ENCODE results near the gene FZD1. TPM values are rescaled to one million over a fixed set of nuclear protein-coding genes. Genes with fewer than 3 reads are reported as not detected.
A peak's percentile ranks its signal among the peaks of the same experiment; 100 is the strongest.

The FZD1 gene
- total RNA-seq, 1 experiment from 2014 or later = 3.7 TPM

DNA sequence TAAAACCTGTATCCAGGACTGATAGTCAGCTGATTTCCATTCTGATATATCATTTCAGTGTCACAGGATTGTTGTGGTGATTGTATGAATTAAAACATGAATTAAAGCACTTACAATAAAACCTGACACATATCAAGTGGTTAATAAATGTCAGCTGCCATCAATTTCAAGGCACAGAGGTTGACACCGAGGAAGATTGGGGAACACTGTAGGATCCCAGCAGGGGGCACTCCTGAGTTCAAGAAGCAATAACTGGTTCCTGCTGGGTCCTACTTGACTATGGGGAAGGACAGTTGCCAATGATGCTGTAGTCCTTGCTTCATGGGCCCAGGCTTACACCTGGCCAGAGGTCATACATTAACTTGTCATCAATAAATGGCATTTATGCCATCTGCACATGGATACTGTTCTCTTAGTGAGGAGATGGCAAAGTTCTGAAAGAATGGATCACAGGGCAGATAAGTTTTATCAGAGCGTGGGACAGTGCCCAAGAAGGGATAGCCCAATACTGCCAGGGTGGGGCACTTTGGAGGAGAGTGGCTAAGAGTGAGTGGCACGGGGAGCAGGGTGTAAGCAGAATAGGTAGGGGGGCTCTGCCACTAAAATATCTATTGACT, 24.1 kb downstream of the FZD1 start:
- TF ChIP-seq, protein P1, sequence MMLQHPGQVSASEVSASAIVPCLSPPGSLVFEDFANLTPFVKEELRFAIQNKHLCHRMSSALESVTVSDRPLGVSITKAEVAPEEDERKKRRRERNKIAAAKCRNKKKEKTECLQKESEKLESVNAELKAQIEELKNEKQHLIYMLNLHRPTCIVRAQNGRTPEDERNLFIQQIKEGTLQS (IDR thresholded peaks at IDR 0.05) = no peak
- TF ChIP-seq ZFX (IDR thresholded peaks at IDR 0.05) = no peak
- TF ChIP-seq, protein P2, sequence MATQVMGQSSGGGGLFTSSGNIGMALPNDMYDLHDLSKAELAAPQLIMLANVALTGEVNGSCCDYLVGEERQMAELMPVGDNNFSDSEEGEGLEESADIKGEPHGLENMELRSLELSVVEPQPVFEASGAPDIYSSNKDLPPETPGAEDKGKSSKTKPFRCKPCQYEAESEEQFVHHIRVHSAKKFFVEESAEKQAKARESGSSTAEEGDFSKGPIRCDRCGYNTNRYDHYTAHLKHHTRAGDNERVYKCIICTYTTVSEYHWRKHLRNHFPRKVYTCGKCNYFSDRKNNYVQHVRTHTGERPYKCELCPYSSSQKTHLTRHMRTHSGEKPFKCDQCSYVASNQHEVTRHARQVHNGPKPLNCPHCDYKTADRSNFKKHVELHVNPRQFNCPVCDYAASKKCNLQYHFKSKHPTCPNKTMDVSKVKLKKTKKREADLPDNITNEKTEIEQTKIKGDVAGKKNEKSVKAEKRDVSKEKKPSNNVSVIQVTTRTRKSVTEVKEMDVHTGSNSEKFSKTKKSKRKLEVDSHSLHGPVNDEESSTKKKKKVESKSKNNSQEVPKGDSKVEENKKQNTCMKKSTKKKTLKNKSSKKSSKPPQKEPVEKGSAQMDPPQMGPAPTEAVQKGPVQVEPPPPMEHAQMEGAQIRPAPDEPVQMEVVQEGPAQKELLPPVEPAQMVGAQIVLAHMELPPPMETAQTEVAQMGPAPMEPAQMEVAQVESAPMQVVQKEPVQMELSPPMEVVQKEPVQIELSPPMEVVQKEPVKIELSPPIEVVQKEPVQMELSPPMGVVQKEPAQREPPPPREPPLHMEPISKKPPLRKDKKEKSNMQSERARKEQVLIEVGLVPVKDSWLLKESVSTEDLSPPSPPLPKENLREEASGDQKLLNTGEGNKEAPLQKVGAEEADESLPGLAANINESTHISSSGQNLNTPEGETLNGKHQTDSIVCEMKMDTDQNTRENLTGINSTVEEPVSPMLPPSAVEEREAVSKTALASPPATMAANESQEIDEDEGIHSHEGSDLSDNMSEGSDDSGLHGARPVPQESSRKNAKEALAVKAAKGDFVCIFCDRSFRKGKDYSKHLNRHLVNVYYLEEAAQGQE (IDR thresholded peaks at IDR 0.05; ENCODE audit: low read depth) = no peak
- no peak for TF ChIP-seq POLR2AphosphoS5 (IDR thresholded peaks at IDR 0.05; ENCODE audit: low read depth, low read length)
- TF ChIP-seq ELF1 (IDR thresholded peaks at IDR 0.05; ENCODE audit: borderline replicate concordance, low read depth) = no peak
- TF ChIP-seq, protein P3, sequence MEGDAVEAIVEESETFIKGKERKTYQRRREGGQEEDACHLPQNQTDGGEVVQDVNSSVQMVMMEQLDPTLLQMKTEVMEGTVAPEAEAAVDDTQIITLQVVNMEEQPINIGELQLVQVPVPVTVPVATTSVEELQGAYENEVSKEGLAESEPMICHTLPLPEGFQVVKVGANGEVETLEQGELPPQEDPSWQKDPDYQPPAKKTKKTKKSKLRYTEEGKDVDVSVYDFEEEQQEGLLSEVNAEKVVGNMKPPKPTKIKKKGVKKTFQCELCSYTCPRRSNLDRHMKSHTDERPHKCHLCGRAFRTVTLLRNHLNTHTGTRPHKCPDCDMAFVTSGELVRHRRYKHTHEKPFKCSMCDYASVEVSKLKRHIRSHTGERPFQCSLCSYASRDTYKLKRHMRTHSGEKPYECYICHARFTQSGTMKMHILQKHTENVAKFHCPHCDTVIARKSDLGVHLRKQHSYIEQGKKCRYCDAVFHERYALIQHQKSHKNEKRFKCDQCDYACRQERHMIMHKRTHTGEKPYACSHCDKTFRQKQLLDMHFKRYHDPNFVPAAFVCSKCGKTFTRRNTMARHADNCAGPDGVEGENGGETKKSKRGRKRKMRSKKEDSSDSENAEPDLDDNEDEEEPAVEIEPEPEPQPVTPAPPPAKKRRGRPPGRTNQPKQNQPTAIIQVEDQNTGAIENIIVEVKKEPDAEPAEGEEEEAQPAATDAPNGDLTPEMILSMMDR (IDR thresholded peaks at IDR 0.05 in 2 of 3, conservative IDR thresholded peaks at IDR 0.05 in 1 of 3; ENCODE audit: borderline replicate concordance in 1 of 3, insufficient read depth in 1 of 3, low read depth in 2 of 3, low read length in 2 of 3) = peak; percentile 27 to 69 (median 55); a peak in 5 of 6 replicates
- TF ChIP-seq POLR2A (IDR thresholded peaks at IDR 0.05; ENCODE audit: borderline replicate concordance, extremely low read depth, insufficient read depth, insufficient read length) = no peak
- peak; percentile 56 for TF ChIP-seq RAD21 (IDR thresholded peaks at IDR 0.05; ENCODE audit: low read depth)
- TF ChIP-seq JUND (IDR thresholded peaks at IDR 0.05) = no peak
- TF ChIP-seq, protein P4, sequence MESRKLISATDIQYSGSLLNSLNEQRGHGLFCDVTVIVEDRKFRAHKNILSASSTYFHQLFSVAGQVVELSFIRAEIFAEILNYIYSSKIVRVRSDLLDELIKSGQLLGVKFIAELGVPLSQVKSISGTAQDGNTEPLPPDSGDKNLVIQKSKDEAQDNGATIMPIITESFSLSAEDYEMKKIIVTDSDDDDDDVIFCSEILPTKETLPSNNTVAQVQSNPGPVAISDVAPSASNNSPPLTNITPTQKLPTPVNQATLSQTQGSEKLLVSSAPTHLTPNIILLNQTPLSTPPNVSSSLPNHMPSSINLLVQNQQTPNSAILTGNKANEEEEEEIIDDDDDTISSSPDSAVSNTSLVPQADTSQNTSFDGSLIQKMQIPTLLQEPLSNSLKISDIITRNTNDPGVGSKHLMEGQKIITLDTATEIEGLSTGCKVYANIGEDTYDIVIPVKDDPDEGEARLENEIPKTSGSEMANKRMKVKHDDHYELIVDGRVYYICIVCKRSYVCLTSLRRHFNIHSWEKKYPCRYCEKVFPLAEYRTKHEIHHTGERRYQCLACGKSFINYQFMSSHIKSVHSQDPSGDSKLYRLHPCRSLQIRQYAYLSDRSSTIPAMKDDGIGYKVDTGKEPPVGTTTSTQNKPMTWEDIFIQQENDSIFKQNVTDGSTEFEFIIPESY (IDR thresholded peaks at IDR 0.05; ENCODE audit: extremely low read depth, insufficient replicate concordance, low read length) = no peak
- TF ChIP-seq ZNF274 (IDR thresholded peaks at IDR 0.05; ENCODE audit: low read depth, low read length) = no peak
- TF ChIP-seq SIN3A (IDR thresholded peaks at IDR 0.05; ENCODE audit: low read depth) = no peak
- no TSS peak for BruUV-seq (replicated peaks)

More for the DNA sequence above, 24.1 kb downstream of the FZD1 start:
- no peaks in the 10 kb centered on the region for H3K79me2 ChIP-seq (ENCODE audit: insufficient read depth, low read length)
- no peaks in the 10 kb centered on the region for H3K36me3 ChIP-seq (ENCODE audit: control insufficient read depth in 1 of 2, insufficient read depth in 2 of 2, low read length in 2 of 2)
- no peaks in the 10 kb centered on the region for H3K4me1 ChIP-seq (ENCODE audit: control insufficient read depth in 1 of 2, insufficient read depth in 2 of 2, low read length in 2 of 2)
- peak; percentile 27 for DNase-seq (ENCODE audit: low read depth, low spot score)
- ATAC-seq = peak; percentile 84
- no peak overlapping the region for H3K4me3 ChIP-seq (replicated peaks in 1 of 2; ENCODE audit: low read depth in 1 of 2, low read length in 2 of 2)
- intact Hi-C loops (cut with micrococcal nuclease) = loop anchor here (5.0 to 10.0 kb wide), 2 partner anchors 349 to 496 kb away; no protein-coding TSS in a partner anchor
- no peak overlapping the region for H2AFZ ChIP-seq (ENCODE audit: low read depth, low read length, poor library complexity, severe bottlenecking)
- H3K9ac ChIP-seq (ENCODE audit: low read length) = no peak overlapping the region
- H3K9me2 ChIP-seq (ENCODE audit: insufficient read depth) = no peaks in the 10 kb centered on the region
- H3K27me3 ChIP-seq (ENCODE audit: insufficient read depth, low read length) = peaks cover 7% of the 10 kb centered on the region; the same call in 1 of the 2 replicates
- POLR2A ChIA-PET = no interaction called here
- H3K4me2 ChIP-seq (ENCODE audit: low read length) = no peak overlapping the region
- H3K9me3 ChIP-seq (ENCODE audit: control insufficient read depth in 1 of 2, insufficient read depth in 1 of 2, low read depth in 1 of 2, low read length in 2 of 2) = no peaks in the 10 kb centered on the region
- RAD21 ChIA-PET (ENCODE audit: low non-redundant PET in 1 of 2, low total read pairs in 2 of 2, uncharacterized antibody in 2 of 2, unreplicated experiment in 2 of 2) = interaction anchor here in 1 of 2 experiments (0.8 kb wide), 1 partner anchor 496 kb away, joined by 3 read pairs; no protein-coding TSS in a partner anchor
- CTCF ChIA-PET = interaction anchor here (0.8 to 2.1 kb wide), 8 partner anchors 8 to 498 kb away, joined by 3 to 6 read pairs (median 4); no protein-coding TSS in a partner anchor
- H4K20me1 ChIP-seq (ENCODE audit: insufficient read depth) = no peaks in the 10 kb centered on the region
- no peak overlapping the region for H3K27ac ChIP-seq (ENCODE audit: low read depth, low read length)
